ENCODE data around the gene CHD8. TPM values are rescaled to one million over a fixed set of nuclear protein-coding genes. Genes with fewer than 3 reads are reported as not detected.

CHD8 gene
- total RNA-seq, 1 donor from 2014 or later, result 126 TPM

GRCh38 chr14:21476523-21476924 is 20.6 kb upstream of the CHD8 start:
- no peak for TF ChIP-seq CTCF (IDR thresholded peaks at IDR 0.05; ENCODE audit: unreplicated experiment)
- Mint-ChIP-seq H3K9me3 (no peaks in the 10 kb centered on the region), H3K36me3 (peaks cover 19% of the 10 kb centered on the region), H3K27me3 (ENCODE audit: low read depth) (no peaks in the 10 kb centered on the region), H3K4me1 (peaks cover 17% of the 10 kb centered on the region), H3K4me3 (peak overlapping the region; percentile 100), H3K27ac (peak overlapping the region; percentile 99)
- DNase-seq (ENCODE audit: low spot score in 2 of 2, unreplicated experiment in 2 of 2), result peak; percentile 77 to 81

- Mint-ChIP-seq H3K4me3 (peak overlapping the region; percentile 100), H3K36me3 (peaks cover 17% of the 10 kb centered on the region), H3K4me1 (peaks cover 17% of the 10 kb centered on the region), H3K9me3 (no peaks in the 10 kb centered on the region), H3K27me3 (ENCODE audit: low read depth) (no peaks in the 10 kb centered on the region), H3K27ac (peak overlapping the region; percentile 99)
- DNase-seq (ENCODE audit: low spot score in 2 of 2, unreplicated experiment in 2 of 2), result no peak
- no peak for TF ChIP-seq CTCF (IDR thresholded peaks at IDR 0.05; ENCODE audit: unreplicated experiment)
These were observed 20.0 kb upstream of the CHD8 start for GRCh38 chr14:21475767-21476522.

GRCh38 chr14:21467616-21468015 is 11.7 kb upstream of the CHD8 start:
- no peaks in the 10 kb centered on the region for H3K27me3 Mint-ChIP-seq (ENCODE audit: low read depth)
- no peak for DNase-seq (ENCODE audit: low spot score in 2 of 2, unreplicated experiment in 2 of 2)
- TF ChIP-seq CTCF (IDR thresholded peaks at IDR 0.05; ENCODE audit: unreplicated experiment), result no peak
- H3K9me3 Mint-ChIP-seq, result no peaks in the 10 kb centered on the region
- H3K4me3 Mint-ChIP-seq, result no peak overlapping the region
- peaks cover 31% of the 10 kb centered on the region for H3K36me3 Mint-ChIP-seq
- no peak overlapping the region for H3K27ac Mint-ChIP-seq
- no peaks in the 10 kb centered on the region for H3K4me1 Mint-ChIP-seq

- peaks cover 4% of the 10 kb centered on the region for H3K36me3 Mint-ChIP-seq
- no peak for DNase-seq (ENCODE audit: low spot score in 2 of 2, unreplicated experiment in 2 of 2)
- no peaks in the 10 kb centered on the region for H3K9me3 Mint-ChIP-seq
- H3K4me1 Mint-ChIP-seq, result peaks cover 23% of the 10 kb centered on the region
- H3K4me3 Mint-ChIP-seq, result peak overlapping the region; percentile 92
- H3K27ac Mint-ChIP-seq, result peak overlapping the region; percentile 100
- no peak for TF ChIP-seq CTCF (IDR thresholded peaks at IDR 0.05; ENCODE audit: unreplicated experiment)
- H3K27me3 Mint-ChIP-seq (ENCODE audit: low read depth), result no peaks in the 10 kb centered on the region
These were observed 371 bp downstream of the CHD8 start for GRCh38 chr14:21455592-21455911.

- H3K27me3 Mint-ChIP-seq (ENCODE audit: low read depth), result no peaks in the 10 kb centered on the region
- H3K27ac Mint-ChIP-seq, result peak overlapping the region; percentile 100
- H3K4me3 Mint-ChIP-seq, result peak overlapping the region; percentile 92
- DNase-seq (ENCODE audit: low spot score in 2 of 2, unreplicated experiment in 2 of 2), result no peak
- H3K9me3 Mint-ChIP-seq, result no peaks in the 10 kb centered on the region
- TF ChIP-seq CTCF (IDR thresholded peaks at IDR 0.05; ENCODE audit: unreplicated experiment), result no peak
- peaks cover 24% of the 10 kb centered on the region for H3K4me1 Mint-ChIP-seq
- peaks cover 3% of the 10 kb centered on the region for H3K36me3 Mint-ChIP-seq
These were observed 929 bp downstream of the CHD8 start for GRCh38 chr14:21454843-21455544.

Data from mesothelial cell of epicardium (in vitro differentiated cells).